Chondrocyte (in vitro differentiated cells): ENCODE measurements around the gene STRIT1. TPM values are rescaled to one million over a fixed set of nuclear protein-coding genes. Genes with fewer than 3 reads are reported as not detected.

Source experiments
- DNase-seq: peaks from one replicate; pipeline ENCODE4 v3.0.0; 2021; ENCODE audit warnings: mixed read lengths, low spot score
- H3K27ac Mint-ChIP-seq: one replicate; pipeline ENCODE4 v1.8.0; 2021; ENCODE audit warnings: mild to moderate bottlenecking, moderate library complexity, mixed read lengths; ENCODE audit not compliant: unreplicated experiment
- H3K27me3 Mint-ChIP-seq: 2 replicates; pipeline ENCODE4 v1.8.0; 2021; ENCODE audit warnings: low read depth, mixed read lengths
- H3K36me3 Mint-ChIP-seq: 2 replicates; pipeline ENCODE4 v1.8.0; 2021; ENCODE audit warnings: low read depth, mixed read lengths
- H3K4me1 Mint-ChIP-seq: 2 replicates; pipeline ENCODE4 v1.8.0; 2021; ENCODE audit warnings: low read depth, mild to moderate bottlenecking, mixed read lengths
- H3K4me3 Mint-ChIP-seq: one replicate; pipeline ENCODE4 v1.8.0; 2021; ENCODE audit warnings: mild to moderate bottlenecking, moderate library complexity, mixed read lengths; ENCODE audit not compliant: unreplicated experiment
- H3K9me3 Mint-ChIP-seq: 2 replicates; pipeline ENCODE4 v1.8.0; 2021; ENCODE audit warnings: low read depth, mixed read lengths
- CTCF ChIP-seq: fragments of 200-600 bp; sonication (generic); IDR thresholded peaks from 2 replicates; pipeline ENCODE4 v1.5.0; 2021; ENCODE audit warnings: antibody characterized with exemption, mild to moderate bottlenecking, moderate library complexity
- total RNA-seq: library from RNA; stranded (reverse); gene quantifications from 3 replicates; pipeline ENCODE4 v1.2.1, GENCODE V29; 2021

Gene STRIT1
- total RNA-seq, 1 donor from 2014 or later, result not detected

DNA sequence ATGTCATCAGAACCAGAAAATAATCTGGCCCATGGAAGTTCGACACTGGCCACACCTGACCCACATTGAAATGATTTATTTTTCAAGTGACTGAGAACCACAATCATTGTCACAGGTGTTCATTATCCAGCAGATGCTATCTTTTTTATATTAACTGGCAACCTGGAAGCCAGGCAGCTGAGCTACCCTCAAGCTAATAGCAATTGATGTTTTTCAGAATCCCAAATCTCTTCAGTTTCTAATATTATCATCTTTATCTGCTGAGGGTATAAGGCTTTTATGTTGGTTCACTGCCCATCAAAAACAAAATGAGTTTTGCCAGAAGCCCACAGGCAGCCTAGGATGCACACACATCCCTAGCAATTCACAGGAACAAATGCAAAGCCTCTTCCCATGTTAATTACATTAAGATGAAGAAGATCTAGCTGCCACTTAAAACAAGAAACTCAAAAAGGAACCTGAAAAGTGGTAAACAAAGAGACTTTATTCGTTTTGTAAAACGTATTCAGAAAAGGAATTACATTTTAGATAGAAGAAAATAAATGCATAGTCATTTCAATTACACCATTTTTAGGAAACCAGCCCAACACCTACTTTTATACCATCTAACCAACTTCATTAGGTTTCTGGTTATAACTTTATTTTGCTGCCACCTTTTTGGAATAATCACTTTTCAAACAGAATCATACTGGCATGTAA, 40.9 kb upstream of the STRIT1 start:
- no peaks in the 10 kb centered on the region for H3K4me1 Mint-ChIP-seq
- H3K27me3 Mint-ChIP-seq, result peaks cover 5% of the 10 kb centered on the region
- no peak overlapping the region for H3K27ac Mint-ChIP-seq
- H3K36me3 Mint-ChIP-seq, result no peaks in the 10 kb centered on the region
- H3K4me3 Mint-ChIP-seq, result no peak overlapping the region
- no peak for DNase-seq
- H3K9me3 Mint-ChIP-seq, result no peaks in the 10 kb centered on the region
- no peak for TF ChIP-seq CTCF

DNA sequence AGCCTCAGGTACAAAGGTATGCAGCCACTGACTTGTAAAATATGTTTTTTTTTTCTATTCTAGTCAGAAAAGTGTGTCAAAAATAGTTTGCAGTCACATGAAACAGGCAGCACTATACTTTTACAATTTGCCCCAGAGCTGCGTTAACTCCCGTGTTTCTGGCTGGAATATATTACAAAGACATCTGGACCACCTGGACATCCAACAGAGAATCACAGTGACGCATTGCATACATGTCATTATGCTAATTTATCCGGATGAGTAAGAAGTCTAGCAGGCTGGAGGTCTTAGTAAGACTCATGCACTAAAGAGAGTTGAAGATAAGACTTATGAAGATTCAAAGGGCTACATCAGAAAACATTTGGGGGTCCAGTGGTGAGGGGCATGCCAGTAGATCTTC, 39.2 kb upstream of the STRIT1 start:
- Mint-ChIP-seq H3K36me3 (no peaks in the 10 kb centered on the region), H3K4me3 (no peak overlapping the region), H3K9me3 (no peaks in the 10 kb centered on the region), H3K27ac (no peak overlapping the region), H3K4me1 (no peaks in the 10 kb centered on the region), H3K27me3 (peaks cover 7% of the 10 kb centered on the region)
- no peak for TF ChIP-seq CTCF
- no peak for DNase-seq

DNA sequence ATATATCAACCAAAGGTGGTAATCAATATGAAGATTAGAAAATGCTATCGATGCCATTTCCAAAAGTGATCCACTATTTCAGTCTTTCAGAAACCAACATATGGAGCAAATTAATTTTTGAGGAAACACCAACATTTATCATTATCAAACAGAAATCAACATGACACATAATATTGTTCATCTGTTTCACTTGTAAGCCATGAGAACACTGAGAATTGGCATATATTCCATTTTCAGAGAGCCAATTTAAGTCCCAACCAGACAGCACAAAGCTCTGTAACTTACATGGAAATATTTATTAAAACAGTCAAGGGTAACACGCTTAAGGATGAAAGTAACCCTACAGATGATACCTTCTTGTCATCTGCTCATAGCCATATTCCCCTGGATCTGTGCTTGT, 37.6 kb upstream of the STRIT1 start:
- H3K36me3 Mint-ChIP-seq, result no peaks in the 10 kb centered on the region

DNA sequence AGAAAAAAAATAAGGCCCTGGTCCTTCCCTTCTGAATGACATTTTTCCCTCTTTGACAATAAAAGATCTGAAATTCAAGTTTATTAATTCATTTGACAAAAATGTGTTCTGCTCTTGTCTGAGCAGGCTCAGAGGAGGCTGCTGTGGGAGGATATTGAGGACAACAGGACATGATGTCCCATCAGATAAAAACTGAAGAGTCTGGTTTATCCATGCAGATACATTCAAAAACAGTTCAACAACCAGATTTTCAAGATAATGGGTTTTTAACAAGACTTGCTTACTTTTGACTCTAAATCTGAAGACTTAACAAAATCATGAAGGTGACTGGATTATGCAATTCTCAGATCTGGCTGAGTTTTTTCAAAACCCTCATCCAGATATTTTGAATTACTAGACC, 36.9 kb upstream of the STRIT1 start:
- no peak for DNase-seq
- H3K27me3 Mint-ChIP-seq, result peaks cover 5% of the 10 kb centered on the region
- H3K9me3 Mint-ChIP-seq, result no peaks in the 10 kb centered on the region
- no peaks in the 10 kb centered on the region for H3K4me1 Mint-ChIP-seq
- no peak for TF ChIP-seq CTCF
- H3K36me3 Mint-ChIP-seq, result no peaks in the 10 kb centered on the region
- no peak overlapping the region for H3K27ac Mint-ChIP-seq
- H3K4me3 Mint-ChIP-seq, result no peak overlapping the region

More for the DNA sequence above, 37.6 kb upstream of the STRIT1 start:
- Mint-ChIP-seq H3K27me3 (peaks cover 7% of the 10 kb centered on the region), H3K27ac (no peak overlapping the region), H3K4me3 (no peak overlapping the region), H3K4me1 (no peaks in the 10 kb centered on the region), H3K9me3 (no peaks in the 10 kb centered on the region)
- TF ChIP-seq CTCF, result no peak
- DNase-seq, result no peak

- no peaks in the 10 kb centered on the region for H3K9me3 Mint-ChIP-seq
- no peaks in the 10 kb centered on the region for H3K4me1 Mint-ChIP-seq
- no peak for DNase-seq
- no peak for TF ChIP-seq CTCF
- no peak overlapping the region for H3K27ac Mint-ChIP-seq
- H3K4me3 Mint-ChIP-seq, result no peak overlapping the region
- H3K27me3 Mint-ChIP-seq, result peaks cover 4% of the 10 kb centered on the region
- H3K36me3 Mint-ChIP-seq, result no peaks in the 10 kb centered on the region
These were observed 36.1 kb upstream of the STRIT1 start for GRCh38 chr3:155329513-155330048.
